ENCODE data around the gene EHMT1.

The EHMT1 gene

GRCh38 chr9:137755261-137755927 lies 136.6 kb downstream of the EHMT1 start:
- TF ChIP-seq CTCF (IDR thresholded peaks at IDR 0.05; ENCODE audit: low read depth, low read length) = no peak
- DNase-seq (ENCODE audit: extremely low read depth, low read depth) = no peak

GRCh38 chr9:137756045-137756744 lies 137.4 kb downstream of the EHMT1 start:
- DNase-seq (ENCODE audit: extremely low read depth, low read depth) = no peak
- TF ChIP-seq CTCF (IDR thresholded peaks at IDR 0.05; ENCODE audit: low read depth, low read length) = no peak

GRCh38 chr9:137757139-137757538 lies 138.3 kb downstream of the EHMT1 start:
- no peak for DNase-seq (ENCODE audit: extremely low read depth, low read depth)
- no peak for TF ChIP-seq CTCF (IDR thresholded peaks at IDR 0.05; ENCODE audit: low read depth, low read length)

- TF ChIP-seq CTCF (IDR thresholded peaks at IDR 0.05; ENCODE audit: low read depth, low read length) = no peak
- DNase-seq (ENCODE audit: extremely low read depth, low read depth) = no peak
These were observed 138.8 kb downstream of the EHMT1 start for GRCh38 chr9:137757613-137758029.

GRCh38 chr9:137758067-137758466 lies 139.3 kb downstream of the EHMT1 start:
- no peak for DNase-seq (ENCODE audit: extremely low read depth, low read depth)
- no peak for TF ChIP-seq CTCF (IDR thresholded peaks at IDR 0.05; ENCODE audit: low read depth, low read length)

- DNase-seq (ENCODE audit: extremely low read depth, low read depth) = no peak
- TF ChIP-seq CTCF (IDR thresholded peaks at IDR 0.05; ENCODE audit: low read depth, low read length) = no peak
These were observed 140.3 kb downstream of the EHMT1 start for GRCh38 chr9:137759117-137759516.

GRCh38 chr9:137759649-137760321 lies 141.0 kb downstream of the EHMT1 start:
- DNase-seq (ENCODE audit: extremely low read depth, low read depth) = no peak
- no peak for TF ChIP-seq CTCF (IDR thresholded peaks at IDR 0.05; ENCODE audit: low read depth, low read length)
